DND-41 (cell line): ENCODE measurements around the gene DLGAP4.

Experiments used
- ATAC-seq: fragments of 200-7000 bp; cut with Tn5 transposase; 3 replicates; pipeline ENCODE4 v1.9.1; 2021; ENCODE audit warnings: low read depth; ENCODE audit not compliant: insufficient read depth
- DNase-seq: peaks from one replicate; pipeline ENCODE4 v3.0.0-alpha.2; 2020
- H2AFZ ChIP-seq: 2 replicates; pipeline ENCODE4 v1.6.0; 2012; ENCODE audit warnings: low read depth, low read length
- H3K27ac ChIP-seq: 2 replicates; pipeline ENCODE4 v1.5.1; 2012; ENCODE audit warnings: low read length, inconsistent platforms
- H3K27me3 ChIP-seq: fragments of 200-600 bp; sonication (generic); 2 replicates; pipeline ENCODE4 v1.6.0; 2012; ENCODE audit warnings: low read length, mild to moderate bottlenecking, inconsistent platforms; ENCODE audit not compliant: insufficient read depth, poor library complexity
- H3K36me3 ChIP-seq: 2 replicates; pipeline ENCODE4 v1.5.1; 2012; ENCODE audit warnings: low read length, inconsistent platforms; ENCODE audit not compliant: insufficient read depth
- H3K4me1 ChIP-seq: 2 replicates; pipeline ENCODE4 v1.5.1; 2012; ENCODE audit warnings: mild to moderate bottlenecking, low read length; ENCODE audit not compliant: insufficient read depth
- H3K4me2 ChIP-seq: 2 replicates; pipeline ENCODE4 v1.6.0; 2012; ENCODE audit warnings: mild to moderate bottlenecking, moderate library complexity, low read length, inconsistent platforms; ENCODE audit not compliant: insufficient read depth
- H3K4me3 ChIP-seq, 2 experiments: fragments of 200-600 bp in 1 of 2; shearing (Covaris generic) in 1 of 2; 2 replicates each; pipeline ENCODE4 v1.5.1; 2012 to 2016; ENCODE audit warnings: inconsistent platforms in 2 of 2, low read length in 2 of 2, mild to moderate bottlenecking in 2 of 2, low read depth in 1 of 2, moderate library complexity in 1 of 2
- H3K79me2 ChIP-seq: 2 replicates; pipeline ENCODE4 v1.6.0; 2012; ENCODE audit warnings: low read length, inconsistent platforms; ENCODE audit not compliant: insufficient read depth
- H3K9ac ChIP-seq: 2 replicates; pipeline ENCODE4 v1.6.0; 2012; ENCODE audit warnings: low read depth, mild to moderate bottlenecking, inconsistent platforms, low read length, moderate library complexity
- H3K9me3 ChIP-seq: 2 replicates; pipeline ENCODE4 v1.5.1; 2012; ENCODE audit warnings: low read length, moderate library complexity, mild to moderate bottlenecking, inconsistent platforms; ENCODE audit not compliant: insufficient read depth, severe bottlenecking
- H4K20me1 ChIP-seq: 2 replicates; pipeline ENCODE4 v1.6.0; 2012; ENCODE audit warnings: low read length; ENCODE audit not compliant: insufficient read depth
- EZH2 ChIP-seq: IDR thresholded peaks from 3 replicates; pipeline ENCODE4 v1.6.1; 2012; ENCODE audit warnings: borderline replicate concordance, low read depth, mild to moderate bottlenecking, moderate library complexity, low read length, inconsistent platforms; ENCODE audit not compliant: severe bottlenecking
- TF ChIP-seq, protein P1 (sequence below): IDR thresholded peaks from 2 replicates; pipeline ENCODE4 v1.5.1; 2012; ENCODE audit warnings: borderline replicate concordance, low read length, moderate library complexity, mild to moderate bottlenecking; ENCODE audit not compliant: poor library complexity, severe bottlenecking; ENCODE audit errors: extremely low read depth

Gene DLGAP4

DNA sequence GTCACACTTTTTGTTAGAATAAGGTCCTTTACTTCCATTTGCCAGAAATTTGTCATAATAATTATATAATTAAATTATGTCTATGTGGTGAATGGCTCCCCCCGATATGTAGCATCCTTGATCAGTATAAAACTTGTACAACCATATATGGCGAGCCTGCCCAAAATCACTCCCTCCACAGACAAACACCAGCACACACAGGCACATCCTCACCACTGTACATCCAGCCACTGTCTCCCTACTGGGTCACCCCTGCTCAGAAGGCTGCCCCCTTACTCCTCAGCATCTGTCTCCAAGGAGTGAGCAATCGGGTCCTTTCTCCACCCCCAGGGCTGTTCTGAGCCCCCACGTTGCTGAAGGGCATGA, 148.2 kb downstream of the DLGAP4 start:
- no peaks in the 10 kb centered on the region for H3K36me3 ChIP-seq
- no peak overlapping the region for H3K27ac ChIP-seq
- no peak overlapping the region for H2AFZ ChIP-seq
- H3K79me2 ChIP-seq = no peaks in the 10 kb centered on the region
- H4K20me1 ChIP-seq = no peaks in the 10 kb centered on the region; the same call in 1 of the 2 replicates
- H3K4me3 ChIP-seq = no peak overlapping the region
- H3K9me3 ChIP-seq = no peaks in the 10 kb centered on the region
- H3K4me2 ChIP-seq = no peak overlapping the region
- H3K27me3 ChIP-seq = peaks cover 3% of the 10 kb centered on the region
- no peak for DNase-seq
- H3K4me1 ChIP-seq = no peaks in the 10 kb centered on the region
- no peak for ATAC-seq
- TF ChIP-seq, protein P1, sequence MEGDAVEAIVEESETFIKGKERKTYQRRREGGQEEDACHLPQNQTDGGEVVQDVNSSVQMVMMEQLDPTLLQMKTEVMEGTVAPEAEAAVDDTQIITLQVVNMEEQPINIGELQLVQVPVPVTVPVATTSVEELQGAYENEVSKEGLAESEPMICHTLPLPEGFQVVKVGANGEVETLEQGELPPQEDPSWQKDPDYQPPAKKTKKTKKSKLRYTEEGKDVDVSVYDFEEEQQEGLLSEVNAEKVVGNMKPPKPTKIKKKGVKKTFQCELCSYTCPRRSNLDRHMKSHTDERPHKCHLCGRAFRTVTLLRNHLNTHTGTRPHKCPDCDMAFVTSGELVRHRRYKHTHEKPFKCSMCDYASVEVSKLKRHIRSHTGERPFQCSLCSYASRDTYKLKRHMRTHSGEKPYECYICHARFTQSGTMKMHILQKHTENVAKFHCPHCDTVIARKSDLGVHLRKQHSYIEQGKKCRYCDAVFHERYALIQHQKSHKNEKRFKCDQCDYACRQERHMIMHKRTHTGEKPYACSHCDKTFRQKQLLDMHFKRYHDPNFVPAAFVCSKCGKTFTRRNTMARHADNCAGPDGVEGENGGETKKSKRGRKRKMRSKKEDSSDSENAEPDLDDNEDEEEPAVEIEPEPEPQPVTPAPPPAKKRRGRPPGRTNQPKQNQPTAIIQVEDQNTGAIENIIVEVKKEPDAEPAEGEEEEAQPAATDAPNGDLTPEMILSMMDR = no peak
- no peak for TF ChIP-seq EZH2
- no peak overlapping the region for H3K9ac ChIP-seq

DNA sequence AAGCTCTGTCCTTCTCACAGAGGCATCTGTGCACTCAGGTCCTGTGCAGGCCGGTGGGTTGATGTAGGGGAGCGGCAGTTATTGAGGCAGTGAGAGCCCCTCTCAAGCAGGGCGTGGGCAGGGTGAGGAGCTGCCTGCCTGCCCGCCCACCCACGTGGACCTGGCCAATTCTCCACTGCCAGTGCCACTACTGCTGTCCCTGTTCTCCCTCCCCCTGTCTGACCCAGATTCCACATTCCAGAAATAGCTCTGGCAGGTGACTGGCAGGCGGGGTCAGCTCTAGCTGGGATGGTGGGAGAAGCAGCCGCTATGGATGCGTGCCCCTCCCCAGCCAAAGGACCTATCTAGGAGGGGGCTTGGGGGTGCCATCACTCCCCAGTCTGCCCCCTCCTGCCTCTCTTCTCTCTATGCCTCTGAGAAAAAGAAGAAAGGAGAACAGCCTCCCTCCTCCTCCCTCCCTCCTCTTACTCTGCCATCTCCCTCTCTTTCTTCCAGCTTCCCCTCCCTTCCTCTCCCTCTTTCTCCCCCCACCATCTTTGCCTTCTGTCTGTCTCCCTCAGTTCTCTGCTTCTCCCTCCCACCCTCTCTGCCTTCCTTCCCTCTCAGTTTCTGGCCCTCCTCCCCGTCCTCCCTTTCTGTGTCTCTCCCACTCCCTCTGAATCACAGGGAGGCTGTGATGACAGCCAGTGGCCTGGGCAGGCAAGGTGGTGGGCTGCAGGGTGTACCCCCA, 148.7 kb downstream of the DLGAP4 start:
- TF ChIP-seq, protein P1 = no peak
- TF ChIP-seq EZH2 = no peak
- H3K9me3 ChIP-seq = no peaks in the 10 kb centered on the region
- peaks cover 3% of the 10 kb centered on the region for H3K27me3 ChIP-seq
- no peak overlapping the region for H3K4me2 ChIP-seq
- H3K27ac ChIP-seq = no peak overlapping the region
- H3K9ac ChIP-seq = no peak overlapping the region
- no peaks in the 10 kb centered on the region; the same call in 1 of the 2 replicates for H4K20me1 ChIP-seq
- no peak for ATAC-seq
- H2AFZ ChIP-seq = no peak overlapping the region
- H3K79me2 ChIP-seq = no peaks in the 10 kb centered on the region
- no peak for DNase-seq
- no peaks in the 10 kb centered on the region for H3K4me1 ChIP-seq
- H3K36me3 ChIP-seq = no peaks in the 10 kb centered on the region
- H3K4me3 ChIP-seq = no peak overlapping the region

DNA sequence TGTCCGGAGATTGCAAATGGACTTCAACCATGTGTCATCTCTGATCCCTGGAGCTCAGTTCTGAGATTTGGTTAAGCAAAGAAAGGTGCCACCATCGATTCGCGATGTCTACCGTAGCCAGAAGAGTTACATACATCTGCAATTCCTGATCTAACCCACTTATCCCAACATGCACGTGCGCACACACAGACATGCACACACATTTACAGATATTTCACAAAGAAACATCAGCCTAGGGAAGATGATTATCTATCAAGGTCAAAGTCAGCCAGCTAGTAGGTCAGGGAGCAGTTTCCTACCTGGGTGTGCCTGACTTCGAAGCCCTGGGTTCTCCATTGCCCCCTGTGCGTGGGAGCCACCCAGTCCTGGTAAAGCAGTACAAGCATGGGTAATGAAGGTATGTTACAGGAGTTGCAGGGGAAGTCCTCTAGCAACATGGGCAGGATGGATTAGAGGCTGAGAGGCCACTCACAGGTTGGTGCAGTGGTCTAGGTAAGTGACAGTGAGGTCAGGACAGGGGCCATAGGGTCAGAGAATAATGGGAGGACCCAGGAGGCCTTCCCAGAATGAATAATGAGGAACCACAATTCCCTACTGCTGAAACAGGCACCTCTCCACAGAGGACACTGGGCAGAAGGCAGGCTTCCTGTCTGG, 150.0 kb downstream of the DLGAP4 start:
- DNase-seq (no peak), ATAC-seq (no peak)
- Histone ChIP-seq H3K27ac (no peak overlapping the region), H3K9me3 (no peaks in the 10 kb centered on the region), H3K4me2 (no peak overlapping the region), H3K79me2 (no peaks in the 10 kb centered on the region), H2AFZ (no peak overlapping the region), H4K20me1 (no peaks in the 10 kb centered on the region; the same call in 1 of the 2 replicates), H3K36me3 (no peaks in the 10 kb centered on the region), H3K27me3 (no peaks in the 10 kb centered on the region), H3K4me3 (no peak overlapping the region), H3K9ac (no peak overlapping the region), H3K4me1 (peaks cover 8% of the 10 kb centered on the region)
- TF ChIP-seq, protein P1 = no peak
- TF ChIP-seq EZH2 = no peak
